CD4-positive, alpha-beta T cell (primary cell): ENCODE data around the gene GCLC. TPM values are rescaled to one million over a fixed set of nuclear protein-coding genes. Genes with fewer than 3 reads are reported as not detected.

Experiments used
- ATAC-seq: fragments of 200-7000 bp; cut with Tn5 transposase; one replicate; pipeline ENCODE4 v1.10.0; 2022; ENCODE audit warnings: mild to moderate bottlenecking; ENCODE audit not compliant: poor library complexity
- CTCF ChIA-PET: fragments of 350-600 bp; sonication (Branson Sonifier 250); formaldehyde crosslinking; loops from one replicate; lab custom pipeline; 2021; ENCODE audit warnings: antibody characterized with exemption, inconsistent platforms; lab: Charles Lee
- POLR2A ChIA-PET: fragments of 350-600 bp; sonication (Branson Sonifier 250); formaldehyde crosslinking; loops from one replicate; lab custom pipeline; 2021; ENCODE audit warnings: antibody characterized with exemption, inconsistent platforms; lab: Charles Lee
- DNase-seq, 14 experiments: peaks; one replicate each; pipeline ENCODE4 v3.0.0-alpha.2; 2013 to 2020; ENCODE audit warnings: mixed read lengths in 2 of 14
- H3K27ac ChIP-seq, 2 donors: one replicate each; pipeline versions ENCODE4 v1.5.1 to v1.7.0; 2013; ENCODE audit warnings: low read length in 2 of 2, low read depth in 1 of 2, mild to moderate bottlenecking in 1 of 2
- H3K27me3 ChIP-seq, 2 experiments: 1 replicate in 1 of 2; 2 replicates in 1 of 2; pipeline versions ENCODE4 v1.6.1 to v1.7.0; 2013; ENCODE audit warnings: low read length in 2 of 2, control low read depth in 1 of 2, mild to moderate bottlenecking in 1 of 2, moderate library complexity in 1 of 2; ENCODE audit not compliant: insufficient read depth in 2 of 2, control insufficient read depth in 1 of 2
- H3K36me3 ChIP-seq: one replicate; pipeline ENCODE4 v1.6.1; 2013; ENCODE audit warnings: low read length, control low read depth; ENCODE audit not compliant: insufficient read depth
- H3K4me1 ChIP-seq: one replicate; pipeline ENCODE4 v1.6.1; 2013; ENCODE audit warnings: low read length, control low read depth; ENCODE audit not compliant: insufficient read depth
- H3K4me3 ChIP-seq: one replicate; pipeline ENCODE4 v1.5.1; 2013; ENCODE audit warnings: mild to moderate bottlenecking, low read length, moderate library complexity
- H3K9me3 ChIP-seq, 2 experiments: 1 replicate in 1 of 2; 2 replicates in 1 of 2; pipeline versions ENCODE4 v1.6.1 to v1.7.0; 2013; ENCODE audit warnings: low read length in 2 of 2, mild to moderate bottlenecking in 2 of 2, control low read depth in 1 of 2, moderate library complexity in 1 of 2; ENCODE audit not compliant: control insufficient read depth in 1 of 2, insufficient read depth in 1 of 2
- H3K27ac Mint-ChIP-seq: one replicate; pipeline ENCODE4 v1.8.0; 2020; ENCODE audit warnings: mixed read lengths
- H3K27me3 Mint-ChIP-seq: one replicate; pipeline ENCODE4 v1.8.0; 2021; ENCODE audit warnings: mixed read lengths
- H3K36me3 Mint-ChIP-seq: one replicate; pipeline ENCODE4 v1.8.0; 2021; ENCODE audit warnings: low read depth, mixed read lengths
- H3K4me1 Mint-ChIP-seq: one replicate; pipeline ENCODE4 v1.8.0; 2021; ENCODE audit warnings: low read depth, mixed read lengths
- H3K4me3 Mint-ChIP-seq: one replicate; pipeline ENCODE4 v1.8.0; 2020; ENCODE audit warnings: mild to moderate bottlenecking, mixed read lengths
- H3K9me3 Mint-ChIP-seq: one replicate; pipeline ENCODE4 v1.8.0; 2020; ENCODE audit warnings: mixed read lengths
- intact Hi-C, 2 experiments: fragments of 100-400 bp; cut with DNase I in 1 of 2; cut with micrococcal nuclease in 1 of 2; formaldehyde crosslinking; loops; one replicate each; pipeline versions ENCODE4 v1.15.1 to v1.9.0; 2023 to 2025; cut with DNase I, micrococcal nuclease
- total RNA-seq, 174 experiments: library from RNA in 2 of 174; stranded (reverse) in 2 of 174; gene quantifications; one replicate each; pipeline ENCODE4 v1.2.3 and lab custom pipeline; 2021 to 2026
- TF ChIP-seq, protein P1 (sequence below): fragments of 200-600 bp; IDR thresholded peaks from one replicate; pipeline ENCODE4 v1.8.0; 2022; ENCODE audit warnings: antibody characterized with exemption, mild to moderate bottlenecking

Gene GCLC
- total RNA-seq, 2 experiments from 2014 or later = 8.9 to 10.1 TPM

- DNase-seq (no peak), ATAC-seq (no peak)
- Histone ChIP-seq H3K4me3 (no peak overlapping the region), H3K36me3 (no peaks in the 10 kb centered on the region), H3K27me3 (no peaks in the 10 kb centered on the region), H3K27ac (no peak overlapping the region), H3K4me1 (no peaks in the 10 kb centered on the region), H3K9me3 (no peaks in the 10 kb centered on the region)
- H3K36me3 Mint-ChIP-seq = no peaks in the 10 kb centered on the region
- no peaks in the 10 kb centered on the region for H3K27me3 Mint-ChIP-seq
- H3K9me3 Mint-ChIP-seq = no peaks in the 10 kb centered on the region
- POLR2A ChIA-PET = no interaction called here
- no peak overlapping the region for H3K4me3 Mint-ChIP-seq
- intact Hi-C loops = no loop called here
- TF ChIP-seq, protein P1, sequence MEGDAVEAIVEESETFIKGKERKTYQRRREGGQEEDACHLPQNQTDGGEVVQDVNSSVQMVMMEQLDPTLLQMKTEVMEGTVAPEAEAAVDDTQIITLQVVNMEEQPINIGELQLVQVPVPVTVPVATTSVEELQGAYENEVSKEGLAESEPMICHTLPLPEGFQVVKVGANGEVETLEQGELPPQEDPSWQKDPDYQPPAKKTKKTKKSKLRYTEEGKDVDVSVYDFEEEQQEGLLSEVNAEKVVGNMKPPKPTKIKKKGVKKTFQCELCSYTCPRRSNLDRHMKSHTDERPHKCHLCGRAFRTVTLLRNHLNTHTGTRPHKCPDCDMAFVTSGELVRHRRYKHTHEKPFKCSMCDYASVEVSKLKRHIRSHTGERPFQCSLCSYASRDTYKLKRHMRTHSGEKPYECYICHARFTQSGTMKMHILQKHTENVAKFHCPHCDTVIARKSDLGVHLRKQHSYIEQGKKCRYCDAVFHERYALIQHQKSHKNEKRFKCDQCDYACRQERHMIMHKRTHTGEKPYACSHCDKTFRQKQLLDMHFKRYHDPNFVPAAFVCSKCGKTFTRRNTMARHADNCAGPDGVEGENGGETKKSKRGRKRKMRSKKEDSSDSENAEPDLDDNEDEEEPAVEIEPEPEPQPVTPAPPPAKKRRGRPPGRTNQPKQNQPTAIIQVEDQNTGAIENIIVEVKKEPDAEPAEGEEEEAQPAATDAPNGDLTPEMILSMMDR = no peak
- H3K27ac Mint-ChIP-seq = no peak overlapping the region
- CTCF ChIA-PET = no interaction called here
- H3K4me1 Mint-ChIP-seq = no peaks in the 10 kb centered on the region
Observed at GRCh38 chr6:53591873-53592272, 47.0 kb upstream of the GCLC start.

DNA sequence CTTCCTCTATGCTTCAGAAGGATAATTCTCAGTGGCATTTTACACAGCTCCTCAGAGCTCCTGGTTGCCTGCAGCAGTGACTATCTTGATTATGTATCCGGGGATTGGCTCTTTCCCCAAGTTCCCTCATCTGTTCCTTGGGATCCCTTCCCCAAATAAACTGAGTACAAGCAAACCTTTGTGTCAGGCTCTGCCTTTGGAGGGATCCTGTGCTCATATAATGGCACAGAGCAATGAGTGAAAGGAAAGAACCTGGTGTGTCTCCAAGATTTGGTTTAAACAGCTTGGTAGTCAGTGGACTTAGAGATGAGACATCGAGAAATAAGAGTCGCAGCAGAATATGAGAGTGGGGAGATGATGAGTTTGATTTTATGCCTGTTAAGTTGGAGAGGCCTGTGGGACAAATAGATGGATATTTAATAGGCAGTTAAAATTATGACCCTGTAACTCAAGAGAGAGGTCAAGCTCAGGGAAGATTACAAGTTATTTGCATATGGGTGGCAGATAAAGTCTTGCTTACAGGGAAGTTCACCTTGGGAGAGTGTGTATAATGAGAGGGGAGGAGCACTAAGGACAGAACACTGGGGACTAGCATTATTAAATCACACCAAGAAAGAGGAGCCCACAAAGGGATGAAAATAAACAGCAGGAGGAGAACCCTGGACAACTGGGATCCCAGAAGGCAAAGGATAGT is 44.1 kb upstream of the GCLC start:
- ChIA-PET POLR2A (no interaction called here), CTCF (no interaction called here)
- DNase-seq (no peak), ATAC-seq (no peak)
- no peaks in the 10 kb centered on the region for H3K36me3 Mint-ChIP-seq
- Histone ChIP-seq H3K27me3 (no peaks in the 10 kb centered on the region), H3K36me3 (no peaks in the 10 kb centered on the region), H3K9me3 (no peaks in the 10 kb centered on the region), H3K27ac (no peak overlapping the region), H3K4me1 (no peaks in the 10 kb centered on the region), H3K4me3 (no peak overlapping the region)
- H3K4me1 Mint-ChIP-seq = no peaks in the 10 kb centered on the region
- H3K4me3 Mint-ChIP-seq = no peak overlapping the region
- no peaks in the 10 kb centered on the region for H3K9me3 Mint-ChIP-seq
- TF ChIP-seq, protein P1 = no peak
- H3K27ac Mint-ChIP-seq = no peak overlapping the region
- H3K27me3 Mint-ChIP-seq = no peaks in the 10 kb centered on the region
- intact Hi-C loops = no loop called here

DNA sequence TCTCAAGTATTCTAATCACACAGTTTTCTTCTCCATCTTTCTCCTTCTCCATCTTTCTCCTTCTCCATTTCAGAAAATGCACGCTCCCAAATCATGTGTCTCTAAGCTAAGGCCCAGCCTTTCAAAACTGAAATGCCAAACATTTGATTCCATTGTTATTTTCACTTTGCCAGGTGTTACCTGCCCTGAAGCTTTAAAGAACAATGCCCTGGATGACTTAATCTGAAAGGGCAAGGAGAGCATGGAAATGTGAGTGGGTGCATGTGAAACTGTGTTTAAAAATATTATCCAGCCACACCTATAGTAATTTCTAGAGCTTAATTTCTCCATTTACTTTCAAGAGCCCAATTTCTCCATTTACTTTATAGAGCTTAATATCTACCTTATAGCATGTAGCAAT is 42.4 kb upstream of the GCLC start:
- H3K4me3 Mint-ChIP-seq = no peak overlapping the region
- no peaks in the 10 kb centered on the region for H3K27me3 Mint-ChIP-seq
- intact Hi-C loops = no loop called here
- POLR2A ChIA-PET = no interaction called here
- no peak for DNase-seq
- CTCF ChIA-PET = interaction anchor here (0.6 kb wide), 1 partner anchor 19 kb away, joined by 3 read pairs; no protein-coding TSS in a partner anchor
- no peaks in the 10 kb centered on the region for H3K9me3 Mint-ChIP-seq
- Histone ChIP-seq H3K4me1 (no peaks in the 10 kb centered on the region), H3K36me3 (no peaks in the 10 kb centered on the region), H3K27ac (no peak overlapping the region), H3K27me3 (no peaks in the 10 kb centered on the region), H3K9me3 (no peaks in the 10 kb centered on the region), H3K4me3 (no peak overlapping the region)
- ATAC-seq = no peak
- TF ChIP-seq, protein P1 = no peak
- no peaks in the 10 kb centered on the region for H3K36me3 Mint-ChIP-seq
- no peaks in the 10 kb centered on the region for H3K4me1 Mint-ChIP-seq
- no peak overlapping the region for H3K27ac Mint-ChIP-seq
